ENCODE measurements around the gene PLEKHH1.

The PLEKHH1 gene

DNA sequence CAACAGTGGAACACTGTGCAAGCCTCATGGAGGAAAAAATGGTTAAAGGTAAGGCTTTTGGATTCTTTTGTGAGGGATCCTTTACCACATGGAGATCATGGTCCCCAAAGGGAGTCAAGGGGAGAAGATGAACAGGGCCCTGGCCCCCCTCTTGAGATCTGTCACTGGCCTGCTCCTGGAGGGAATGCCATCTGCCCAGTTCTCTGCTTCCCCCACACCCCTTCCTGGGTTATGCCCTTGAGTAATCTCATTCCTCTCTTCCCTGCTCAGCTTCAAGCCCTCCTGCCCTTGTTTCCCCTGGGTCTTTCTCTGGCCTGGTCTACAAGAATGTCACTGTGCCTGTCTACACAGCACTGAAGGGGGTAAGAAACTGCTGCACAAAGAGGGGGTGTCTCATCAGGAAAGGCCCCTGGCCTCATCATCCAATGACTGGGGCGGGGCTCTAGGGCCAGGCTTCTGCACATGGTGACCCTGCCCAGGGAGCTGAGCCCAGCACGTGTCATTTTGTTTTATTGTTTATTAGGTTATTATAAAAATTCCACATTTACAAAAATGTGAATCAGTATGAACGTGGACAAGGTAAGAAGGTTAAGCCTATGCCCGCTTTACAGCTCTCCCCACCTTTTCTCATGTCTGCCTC lies 36.7 kb downstream of the PLEKHH1 start:
- no peak overlapping the region for H3K4me3 ChIP-seq (ENCODE audit: low read depth, low read length)
- no peak for TF ChIP-seq CTCF (conservative IDR thresholded peaks at IDR 0.05; ENCODE audit: low read depth, low read length)
- DNase-seq (ENCODE audit: low read depth), result no peak

DNA sequence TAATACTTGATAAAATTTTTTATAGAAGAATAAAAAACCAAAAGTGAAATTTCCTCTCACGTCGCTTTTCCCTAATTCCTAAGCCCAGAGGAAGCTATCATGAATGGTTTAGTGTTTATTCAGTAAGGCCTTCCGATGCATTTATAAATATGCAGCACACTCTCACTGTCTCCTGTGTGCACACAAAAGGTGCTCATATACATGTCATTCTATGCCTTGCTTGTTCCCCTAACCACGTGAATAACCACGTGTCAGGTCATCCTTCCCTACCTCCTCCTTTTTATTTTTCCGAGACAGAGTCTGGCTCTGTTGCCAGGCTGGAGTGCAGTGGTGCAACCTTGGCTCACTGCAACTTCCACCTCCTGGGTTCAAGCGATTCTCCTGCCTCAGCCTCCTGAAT lies 37.4 kb downstream of the PLEKHH1 start:
- no peak for DNase-seq (ENCODE audit: low read depth)
- TF ChIP-seq CTCF (conservative IDR thresholded peaks at IDR 0.05; ENCODE audit: low read depth, low read length), result no peak
- H3K4me3 ChIP-seq (ENCODE audit: low read depth, low read length), result no peak overlapping the region

DNA sequence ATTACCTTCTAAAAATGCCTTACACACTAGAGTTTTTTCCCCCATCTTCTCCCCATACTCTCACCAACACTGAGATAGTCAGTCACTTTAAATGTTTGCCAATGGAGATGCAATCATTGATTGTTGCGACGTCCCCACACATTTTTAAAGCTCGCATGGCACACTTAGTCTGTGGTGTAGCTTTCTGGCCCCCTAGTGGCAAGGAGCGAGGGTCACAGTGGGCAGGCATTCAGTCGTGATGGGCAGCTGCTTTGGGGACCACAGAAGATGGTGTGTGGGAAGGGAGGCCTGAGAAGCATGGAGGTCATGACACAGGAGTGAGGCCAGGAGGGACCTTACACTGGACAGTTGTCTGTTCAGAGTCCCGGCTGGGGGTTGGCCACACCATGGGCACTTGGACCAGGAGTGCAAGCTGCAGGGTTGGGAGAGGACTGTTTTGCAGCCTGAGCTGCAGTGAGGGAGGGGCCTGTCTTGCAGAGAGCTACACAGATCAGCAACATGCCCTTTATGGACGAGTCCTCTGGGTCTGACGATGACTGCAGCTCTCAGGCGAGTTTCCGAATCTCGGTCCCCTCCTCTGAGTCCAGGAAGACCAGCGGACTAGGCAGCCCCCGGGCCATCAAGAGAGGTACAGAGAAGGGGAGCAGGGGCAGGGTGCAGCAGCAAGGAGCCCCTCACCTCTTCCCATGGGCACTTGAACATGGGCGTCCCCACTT lies 38.3 kb downstream of the PLEKHH1 start:
- H3K4me3 ChIP-seq (ENCODE audit: low read depth, low read length), result no peak overlapping the region
- peak; percentile 69 for DNase-seq (ENCODE audit: low read depth)
- peak; percentile 97 for TF ChIP-seq CTCF (conservative IDR thresholded peaks at IDR 0.05; ENCODE audit: low read depth, low read length)

DNA sequence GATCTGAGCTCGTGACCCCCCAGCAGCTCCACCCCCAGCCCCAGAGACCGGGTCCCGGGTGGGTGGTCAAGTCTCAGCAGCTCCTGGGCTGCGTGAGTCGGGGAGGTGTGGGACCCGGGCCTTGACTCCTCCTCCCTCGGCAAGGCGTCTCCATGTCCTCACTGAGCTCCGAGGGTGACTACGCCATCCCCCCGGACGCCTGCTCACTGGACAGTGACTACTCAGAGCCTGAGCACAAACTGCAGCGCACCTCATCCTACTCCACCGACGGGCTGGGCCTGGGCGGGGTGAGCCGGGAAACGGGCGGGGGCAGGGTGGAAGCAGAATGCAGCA lies 38.9 kb downstream of the PLEKHH1 start:
- H3K4me3 ChIP-seq (ENCODE audit: low read depth, low read length), result no peak overlapping the region
- no peak for DNase-seq (ENCODE audit: low read depth)
- no peak for TF ChIP-seq CTCF (conservative IDR thresholded peaks at IDR 0.05; ENCODE audit: low read depth, low read length)

- H3K4me3 ChIP-seq (ENCODE audit: low read depth, low read length), result no peak overlapping the region
- DNase-seq (ENCODE audit: low read depth), result no peak
- no peak for TF ChIP-seq CTCF (conservative IDR thresholded peaks at IDR 0.05; ENCODE audit: low read depth, low read length)
Measured at GRCh38 chr14:67572608-67573007, 39.5 kb downstream of the PLEKHH1 start.

DNA sequence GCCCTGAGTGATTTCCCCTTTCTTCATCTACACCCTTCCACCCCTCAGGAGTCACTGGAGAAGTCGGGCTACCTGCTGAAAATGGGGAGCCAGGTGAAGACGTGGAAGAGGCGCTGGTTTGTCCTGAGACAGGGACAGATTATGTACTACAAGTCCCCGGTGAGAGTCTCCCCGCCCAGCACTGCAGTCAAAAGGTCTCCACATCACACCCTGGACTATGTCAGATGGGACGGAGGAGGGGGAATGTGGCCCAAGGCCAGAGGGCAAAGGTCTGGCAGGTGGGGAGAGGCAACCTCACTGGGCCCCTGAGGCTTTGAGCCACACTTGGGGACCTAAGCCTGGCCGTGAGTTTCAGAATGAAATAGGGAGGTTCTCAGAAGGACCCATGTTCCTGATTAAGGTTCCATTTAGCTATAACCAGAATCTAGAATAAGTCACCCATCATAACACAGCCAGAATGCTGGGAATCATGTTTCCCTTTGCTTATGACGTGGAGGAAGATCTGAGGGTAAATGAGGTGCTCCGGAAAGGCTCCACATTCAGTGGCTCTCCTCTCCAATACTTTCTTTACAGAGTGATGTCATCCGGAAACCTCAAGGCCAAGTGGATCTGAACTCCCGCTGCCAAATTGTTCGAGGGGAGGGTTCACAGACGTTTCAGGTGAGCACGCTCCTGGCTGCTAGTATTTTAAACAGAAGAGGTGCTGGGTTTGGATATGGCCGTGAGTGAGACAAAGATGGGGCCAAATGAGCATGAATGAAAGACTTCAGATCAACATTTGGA lies 40.3 kb downstream of the PLEKHH1 start:
- H3K4me3 ChIP-seq (ENCODE audit: low read depth, low read length), result no peak overlapping the region
- DNase-seq (ENCODE audit: low read depth), result no peak
- no peak for TF ChIP-seq CTCF (conservative IDR thresholded peaks at IDR 0.05; ENCODE audit: low read depth, low read length)

Data from choroid plexus epithelial cell (primary cell).